GM23248 (cell line): ENCODE data around the gene KCNJ1. TPM values are rescaled to one million over a fixed set of nuclear protein-coding genes. Genes with fewer than 3 reads are reported as not detected.

Experiments
- DNase-seq: peaks from one replicate; pipeline ENCODE4 v3.0.0-alpha.2; 2015
- H2AFZ ChIP-seq: fragments of 200-600 bp; sonication (generic); 2 replicates; pipeline ENCODE4 v1.6.1; 2016; ENCODE audit warnings: antibody characterized with exemption
- H3F3A ChIP-seq: fragments of 200-600 bp; sonication (generic); 2 replicates; pipeline ENCODE4 v1.6.1; 2016; ENCODE audit warnings: mild to moderate bottlenecking, antibody characterized with exemption, mixed run types; ENCODE audit not compliant: insufficient read depth
- H3K27ac ChIP-seq: fragments of 200-600 bp; sonication (generic); 2 replicates; pipeline ENCODE4 v1.5.1; 2016; ENCODE audit warnings: mild to moderate bottlenecking
- H3K27me3 ChIP-seq: fragments of 200-600 bp; sonication (generic); replicated peaks from 2 replicates; pipeline ENCODE4 v1.6.1; 2016; ENCODE audit warnings: mild to moderate bottlenecking; ENCODE audit not compliant: insufficient read depth
- H3K36me3 ChIP-seq: fragments of 200-600 bp; sonication (generic); 2 replicates; pipeline ENCODE4 v1.6.1; 2016; ENCODE audit warnings: low read depth, mild to moderate bottlenecking
- H3K4me1 ChIP-seq: fragments of 200-600 bp; sonication (generic); 2 replicates; pipeline ENCODE4 v1.6.1; 2016; ENCODE audit warnings: mild to moderate bottlenecking; ENCODE audit not compliant: insufficient read depth
- H3K4me2 ChIP-seq: fragments of 200-600 bp; sonication (generic); one replicate; pipeline ENCODE4 v1.6.1; 2016; ENCODE audit warnings: mild to moderate bottlenecking; ENCODE audit not compliant: unreplicated experiment
- H3K4me3 ChIP-seq: fragments of 200-600 bp; sonication (generic); 2 replicates; pipeline ENCODE4 v1.5.1; 2016; ENCODE audit warnings: mild to moderate bottlenecking
- H3K79me2 ChIP-seq: fragments of 200-600 bp; sonication (generic); 2 replicates; pipeline ENCODE4 v1.6.1; 2016; ENCODE audit warnings: mild to moderate bottlenecking; ENCODE audit not compliant: insufficient read depth
- H3K9ac ChIP-seq: fragments of 200-600 bp; sonication (generic); 2 replicates; pipeline ENCODE4 v1.6.1; 2016; ENCODE audit warnings: mild to moderate bottlenecking
- H3K9me2 ChIP-seq: fragments of 200-600 bp; sonication (generic); 2 replicates; pipeline ENCODE4 v1.6.1; 2016; ENCODE audit warnings: mixed run types, mild to moderate bottlenecking, moderate library complexity; ENCODE audit not compliant: insufficient read depth
- H3K9me3 ChIP-seq: fragments of 200-600 bp; sonication (generic); one replicate; pipeline ENCODE4 v1.6.1; 2017; ENCODE audit warnings: low read depth
- H4K20me1 ChIP-seq: fragments of 200-600 bp; sonication (generic); 2 replicates; pipeline ENCODE4 v1.6.0; 2016; ENCODE audit not compliant: insufficient read depth
- EZH2 ChIP-seq: fragments of 200-600 bp; sonication (generic); IDR thresholded peaks from 2 replicates; pipeline ENCODE4 v1.6.1; 2018; ENCODE audit warnings: antibody characterized with exemption, mild to moderate bottlenecking; ENCODE audit not compliant: insufficient read depth, poor library complexity, severe bottlenecking
- EZH2phosphoT487 ChIP-seq: fragments of 200-600 bp; sonication (generic); IDR thresholded peaks from 2 replicates; pipeline ENCODE4 v1.6.1; 2018; ENCODE audit warnings: antibody characterized with exemption, moderate library complexity, mild to moderate bottlenecking, low read depth; ENCODE audit not compliant: insufficient read depth
- WGBS, 2 experiments: methylation state at CpG; one replicate each; pipeline ENCODE4 v1.1.6; 2015 to 2017; ENCODE audit warnings: low lambda C conversion rate in 2 of 2, low coverage in 1 of 2; ENCODE audit errors: missing lambda C conversion rate in 2 of 2; 5-methylcytosine and 5-hydroxymethylcytosine counted together
- in situ Hi-C: fragments of 300-500 bp; cut with MboI; formaldehyde crosslinking; loops from 2 replicates; pipeline ENCODE4 v1.15.0; 2020
- polyA plus RNA-seq: library from polyadenylated mRNA; unstranded; fragments of >200 nt; fragmentation: Nextera tagmentation; extraction: Ambion mirVana; gene quantifications from 2 replicates; pipeline ENCODE4 v1.2.1, GENCODE V29; 2016
- total RNA-seq: library from RNA; depleted of rRNA; stranded (reverse); fragments of >200 nt; shearing (Covaris generic); gene quantifications from 2 replicates; pipeline ENCODE4 v1.2.3, GENCODE V29; 2014

KCNJ1 gene
- total and polyA plus RNA-seq, 2 experiments from 2014 or later = not detected

GRCh38 chr11:128803449-128804245 is 63.4 kb downstream of the KCNJ1 start:
- Histone ChIP-seq H3K36me3 (peaks cover 8% of the 10 kb centered on the region; the same call in 1 of the 2 replicates), H3K4me1 (peaks cover 38% of the 10 kb centered on the region), H3F3A (peaks cover 18% of the 10 kb centered on the region), H3K27me3 (no peaks in the 10 kb centered on the region), H4K20me1 (no peaks in the 10 kb centered on the region), H3K27ac (no peak overlapping the region), H3K79me2 (no peaks in the 10 kb centered on the region), H3K4me3 (no peak overlapping the region), H3K4me2 (no peak overlapping the region), H3K9me3 (no peaks in the 10 kb centered on the region), H2AFZ (no peak overlapping the region), H3K9ac (no peak overlapping the region), H3K9me2 (no peaks in the 10 kb centered on the region)
- in situ Hi-C loops = no loop called here
- DNase-seq = no peak
- no peak for TF ChIP-seq EZH2phosphoT487
- no peak for TF ChIP-seq EZH2
- WGBS, 2 experiments = 77% methylated on average over 6 of the region's 6 CpGs

GRCh38 chr11:128803011-128803410 is 64.1 kb downstream of the KCNJ1 start:
- Histone ChIP-seq H3K4me3 (no peak overlapping the region), H3K9me2 (no peaks in the 10 kb centered on the region), H3K9ac (no peak overlapping the region), H3K9me3 (no peaks in the 10 kb centered on the region), H2AFZ (no peak overlapping the region), H3F3A (peaks cover 18% of the 10 kb centered on the region), H3K27me3 (no peaks in the 10 kb centered on the region), H4K20me1 (no peaks in the 10 kb centered on the region), H3K36me3 (peaks cover 3% of the 10 kb centered on the region; the same call in 1 of the 2 replicates), H3K4me1 (peaks cover 36% of the 10 kb centered on the region), H3K27ac (no peak overlapping the region), H3K4me2 (no peak overlapping the region), H3K79me2 (no peaks in the 10 kb centered on the region)
- no peak for DNase-seq
- in situ Hi-C loops = no loop called here
- TF ChIP-seq EZH2phosphoT487 = no peak
- TF ChIP-seq EZH2 = no peak
- WGBS, 2 experiments = 96 to 99% methylated on average over 4 of the region's 4 CpGs

- peak; percentile 35 for DNase-seq
- WGBS, 2 experiments = 93 to 94% methylated on average over 4 of the region's 4 CpGs
- H3K27ac ChIP-seq = no peak overlapping the region
- no peaks in the 10 kb centered on the region for H3K27me3 ChIP-seq
- no peak overlapping the region for H2AFZ ChIP-seq
- H3K4me1 ChIP-seq = peaks cover 31% of the 10 kb centered on the region
- no peaks in the 10 kb centered on the region for H3K9me2 ChIP-seq
- H3K36me3 ChIP-seq = no peaks in the 10 kb centered on the region
- peaks cover 18% of the 10 kb centered on the region for H3F3A ChIP-seq
- no peak overlapping the region for H3K9ac ChIP-seq
- H3K9me3 ChIP-seq = no peaks in the 10 kb centered on the region
- no peaks in the 10 kb centered on the region for H4K20me1 ChIP-seq
- in situ Hi-C loops = no loop called here
- no peak overlapping the region for H3K4me2 ChIP-seq
- TF ChIP-seq EZH2 = no peak
- TF ChIP-seq EZH2phosphoT487 = no peak
- no peaks in the 10 kb centered on the region for H3K79me2 ChIP-seq
- H3K4me3 ChIP-seq = no peak overlapping the region
These were observed 64.6 kb downstream of the KCNJ1 start for GRCh38 chr11:128802358-128802981.

GRCh38 chr11:128800871-128801417 is 66.2 kb downstream of the KCNJ1 start:
- TF ChIP-seq EZH2 (no peak), EZH2phosphoT487 (no peak)
- 98% methylated on average over 8 of the region's 8 CpGs for WGBS, 2 experiments

More at GRCh38 chr11:128800871-128801417, 66.2 kb downstream of the KCNJ1 start:
- Histone ChIP-seq H3K9ac (no peak overlapping the region), H3K9me3 (no peaks in the 10 kb centered on the region), H3K4me3 (no peak overlapping the region), H3K4me2 (no peak overlapping the region), H2AFZ (no peak overlapping the region), H3K27ac (no peak overlapping the region), H3K9me2 (no peaks in the 10 kb centered on the region), H3K4me1 (peaks cover 22% of the 10 kb centered on the region), H3K27me3 (no peaks in the 10 kb centered on the region), H3F3A (peaks cover 16% of the 10 kb centered on the region), H4K20me1 (no peaks in the 10 kb centered on the region), H3K36me3 (peaks cover 6% of the 10 kb centered on the region), H3K79me2 (no peaks in the 10 kb centered on the region)
- in situ Hi-C loops = no loop called here
- DNase-seq = no peak
